ENCODE measurements around the gene ME3. TPM values are rescaled to one million over a fixed set of nuclear protein-coding genes. Genes with fewer than 3 reads are reported as not detected.

The ME3 gene
- polyA plus RNA-seq, 2 of the 4 experiments (the other 2 are of a cell fraction) = 19.7 to 22.3 TPM

GRCh38 chr11:86569109-86569508 lies 103.3 kb downstream of the ME3 start:
- H3K4me3 ChIP-seq = no peak overlapping the region
- TF ChIP-seq ZFP36 (IDR thresholded peaks at IDR 0.05; ENCODE audit: borderline replicate concordance, partially characterized antibody) (no peak), BCL3 (IDR thresholded peaks at IDR 0.05) (no peak), KDM5A (IDR thresholded peaks at IDR 0.05) (no peak), POLR2A (IDR thresholded peaks at IDR 0.05; ENCODE audit: low read length) (no peak), HDAC2 (IDR thresholded peaks at IDR 0.05) (no peak)
- 97% methylated on average over 7 of the region's 7 CpGs for WGBS (ENCODE audit: missing lambda C conversion rate)
- ChIA-PET POLR2A (no interaction called here), CTCF (interaction anchor here (0.9 to 3.3 kb wide), 6 partner anchors 11 to 113 kb away, joined by 3 to 17 read pairs (median 4); no protein-coding TSS in a partner anchor)
- peak overlapping the region in 1 of 2 experiments; percentile 73; a peak in 3 of 6 replicates for H3K27ac ChIP-seq
- no peak for FAIRE-seq
- ATAC-seq = no peak
- no peak for DNase-seq (ENCODE audit: low read depth in 1 of 2, low spot score in 1 of 2)
- H3K9me3 ChIP-seq = no peaks in the 10 kb centered on the region
- peaks cover 46% of the 10 kb centered on the region for H3K4me1 ChIP-seq
- no peak overlapping the region for H3K4me2 ChIP-seq

- Histone ChIP-seq H3K4me3 (no peak overlapping the region), H3K4me1 (peaks cover 33% of the 10 kb centered on the region), H3K4me2 (no peak overlapping the region), H3K27ac (peak overlapping the region; percentile 6 to 39; a peak in 4 of 6 replicates), H3K9me3 (peaks cover 5% of the 10 kb centered on the region; the same call in 2 of the 3 replicates)
- WGBS (ENCODE audit: missing lambda C conversion rate) = 69% methylated on average over 2 of the region's 2 CpGs
- FAIRE-seq (no peak), ATAC-seq (no peak), DNase-seq (ENCODE audit: low read depth in 1 of 2, low spot score in 1 of 2) (no peak)
- POLR2A ChIA-PET = no interaction called here
- TF ChIP-seq ZNF302 (CRISPR knock-in tag; IDR thresholded peaks at IDR 0.05) (no peak), MAX (IDR thresholded peaks at IDR 0.05) (no peak), EHF (CRISPR knock-in tag; IDR thresholded peaks at IDR 0.05) (no peak), CHD2 (IDR thresholded peaks at IDR 0.05; ENCODE audit: low read length, partially characterized antibody) (no peak), SMC3 (IDR thresholded peaks at IDR 0.05) (no peak), NFE2L2 (conservative IDR thresholded peaks at IDR 0.05; ENCODE audit: low read length) (no peak), EHMT2 (IDR thresholded peaks at IDR 0.05; ENCODE audit: low read depth) (no peak), PHF8 (IDR thresholded peaks at IDR 0.05; ENCODE audit: borderline replicate concordance, low read depth) (no peak), SREBF2 (IDR thresholded peaks at IDR 0.05) (no peak), ATOH8 (CRISPR knock-in tag; IDR thresholded peaks at IDR 0.05; ENCODE audit: low read depth) (no peak), TFCP2L1 (CRISPR knock-in tag; IDR thresholded peaks at IDR 0.05) (no peak)
- CTCF ChIA-PET = interaction anchor here (1.0 to 1.4 kb wide), 3 partner anchors 9 to 42 kb away, joined by 3 to 8 read pairs (median 4); no protein-coding TSS in a partner anchor
Observed at GRCh38 chr11:86565801-86566312, 106.6 kb downstream of the ME3 start.

GRCh38 chr11:86565388-86565787 lies 107.0 kb downstream of the ME3 start:
- no peak overlapping the region for H3K4me3 ChIP-seq
- no peak overlapping the region; a peak in 1 of 6 replicates for H3K27ac ChIP-seq
- H3K4me2 ChIP-seq = no peak overlapping the region
- peaks cover 28% of the 10 kb centered on the region for H3K4me1 ChIP-seq
- FAIRE-seq (no peak), ATAC-seq (no peak), DNase-seq (ENCODE audit: low read depth in 1 of 2, low spot score in 1 of 2) (no peak)
- ChIA-PET CTCF (interaction anchor here (1.0 to 1.4 kb wide), 3 partner anchors 10 to 43 kb away, joined by 3 to 8 read pairs (median 4); no protein-coding TSS in a partner anchor), POLR2A (no interaction called here)
- 87% methylated on average over 1 of the region's 1 CpG for WGBS (ENCODE audit: missing lambda C conversion rate)
- TF ChIP-seq FOSL2 (IDR thresholded peaks at IDR 0.05) = no peak
- TF ChIP-seq FOSL2 (CRISPR knock-in tag; IDR thresholded peaks at IDR 0.05) = no peak
- no peak for TF ChIP-seq MYC (IDR thresholded peaks at IDR 0.05; ENCODE audit: borderline replicate concordance, low read length)
- TF ChIP-seq HOXB13 (CRISPR knock-in tag; IDR thresholded peaks at IDR 0.05; ENCODE audit: low read depth) = no peak
- TF ChIP-seq EP300 (IDR thresholded peaks at IDR 0.05) = no peak
- TF ChIP-seq ESRRA (IDR thresholded peaks at IDR 0.05; ENCODE audit: borderline replicate concordance, low read length) = no peak
- TF ChIP-seq KDM1A (IDR thresholded peaks at IDR 0.05; ENCODE audit: low read depth) = no peak
- no peak for TF ChIP-seq MAFK (IDR thresholded peaks at IDR 0.05; ENCODE audit: partially characterized antibody)
- TF ChIP-seq CBX2 (IDR thresholded peaks at IDR 0.05; ENCODE audit: borderline replicate concordance, low read depth) = no peak
- no peak for TF ChIP-seq HDAC2 (IDR thresholded peaks at IDR 0.05)
- no peak for TF ChIP-seq POLR2AphosphoS2 (conservative IDR thresholded peaks at IDR 0.05; ENCODE audit: low read length)
- no peak for TF ChIP-seq JUNB (IDR thresholded peaks at IDR 0.05)
- TF ChIP-seq RARB (CRISPR knock-in tag; IDR thresholded peaks at IDR 0.05) = no peak
- no peak for TF ChIP-seq CBX8 (IDR thresholded peaks at IDR 0.05)
- no peak for TF ChIP-seq SREBF2 (IDR thresholded peaks at IDR 0.05)
- peaks cover 5% of the 10 kb centered on the region; the same call in 2 of the 3 replicates for H3K9me3 ChIP-seq

Measured in A549 (cell line).